RWPE1 (cell line): ENCODE measurements around the gene GDNF.
"Not testable (repeated sequence)": the region's sequence is repeated elsewhere in the genome, so short reads cannot be mapped to it uniquely, and the experiment has no call there.

Experiments
- CTCF ChIA-PET: fragments of 350-600 bp; sonication (Branson Sonifier 250); formaldehyde crosslinking; extraction: SDS; loops from one replicate; lab custom pipeline; 2021; lab: Yijun Ruan, JAX
- POLR2A ChIA-PET: fragments of 400-600 bp; formaldehyde crosslinking; extraction: SDS; loops from one replicate; lab custom pipeline; 2020; ENCODE audit warnings: antibody characterized with exemption; ENCODE audit not compliant: low non-redundant PET; lab: Yijun Ruan, JAX
- DNase-seq: peaks from one replicate; pipeline ENCODE4 v3.0.0; 2012; ENCODE audit warnings: low spot score
- H3K27ac ChIP-seq: fragments of 450-650 bp; 2 replicates; pipeline ENCODE4 v1.5.1; 2017
- TF ChIP-seq, protein P1 (sequence below): fragments of 450-650 bp; conservative IDR thresholded peaks from 2 replicates; pipeline ENCODE4 v1.5.1; 2017; ENCODE audit warnings: low read depth, mild to moderate bottlenecking

The GDNF gene

DNA sequence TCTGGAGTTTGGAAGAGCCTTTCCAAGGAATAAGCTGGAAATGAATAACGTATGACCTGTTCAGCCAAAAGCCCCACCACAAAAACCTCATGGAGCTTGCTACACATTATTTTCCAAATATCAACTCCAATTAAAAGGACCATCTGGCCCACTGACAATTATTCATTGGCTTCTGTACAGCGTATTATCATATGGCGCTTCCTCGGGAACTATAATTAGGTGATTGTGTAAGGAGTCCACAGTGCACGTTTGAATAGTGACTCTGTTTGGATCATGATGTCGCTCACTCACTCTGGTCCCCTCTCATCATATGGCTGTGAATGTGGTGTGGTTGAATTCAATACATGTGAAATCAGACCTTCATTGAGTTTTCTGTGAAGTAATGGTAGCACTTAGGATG lies 52.1 kb downstream of the GDNF start:
- TF ChIP-seq, protein P1, sequence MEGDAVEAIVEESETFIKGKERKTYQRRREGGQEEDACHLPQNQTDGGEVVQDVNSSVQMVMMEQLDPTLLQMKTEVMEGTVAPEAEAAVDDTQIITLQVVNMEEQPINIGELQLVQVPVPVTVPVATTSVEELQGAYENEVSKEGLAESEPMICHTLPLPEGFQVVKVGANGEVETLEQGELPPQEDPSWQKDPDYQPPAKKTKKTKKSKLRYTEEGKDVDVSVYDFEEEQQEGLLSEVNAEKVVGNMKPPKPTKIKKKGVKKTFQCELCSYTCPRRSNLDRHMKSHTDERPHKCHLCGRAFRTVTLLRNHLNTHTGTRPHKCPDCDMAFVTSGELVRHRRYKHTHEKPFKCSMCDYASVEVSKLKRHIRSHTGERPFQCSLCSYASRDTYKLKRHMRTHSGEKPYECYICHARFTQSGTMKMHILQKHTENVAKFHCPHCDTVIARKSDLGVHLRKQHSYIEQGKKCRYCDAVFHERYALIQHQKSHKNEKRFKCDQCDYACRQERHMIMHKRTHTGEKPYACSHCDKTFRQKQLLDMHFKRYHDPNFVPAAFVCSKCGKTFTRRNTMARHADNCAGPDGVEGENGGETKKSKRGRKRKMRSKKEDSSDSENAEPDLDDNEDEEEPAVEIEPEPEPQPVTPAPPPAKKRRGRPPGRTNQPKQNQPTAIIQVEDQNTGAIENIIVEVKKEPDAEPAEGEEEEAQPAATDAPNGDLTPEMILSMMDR: no peak
- ChIA-PET CTCF (no interaction called here), POLR2A (no interaction called here)
- no peak overlapping the region for H3K27ac ChIP-seq
- no peak for DNase-seq

DNA sequence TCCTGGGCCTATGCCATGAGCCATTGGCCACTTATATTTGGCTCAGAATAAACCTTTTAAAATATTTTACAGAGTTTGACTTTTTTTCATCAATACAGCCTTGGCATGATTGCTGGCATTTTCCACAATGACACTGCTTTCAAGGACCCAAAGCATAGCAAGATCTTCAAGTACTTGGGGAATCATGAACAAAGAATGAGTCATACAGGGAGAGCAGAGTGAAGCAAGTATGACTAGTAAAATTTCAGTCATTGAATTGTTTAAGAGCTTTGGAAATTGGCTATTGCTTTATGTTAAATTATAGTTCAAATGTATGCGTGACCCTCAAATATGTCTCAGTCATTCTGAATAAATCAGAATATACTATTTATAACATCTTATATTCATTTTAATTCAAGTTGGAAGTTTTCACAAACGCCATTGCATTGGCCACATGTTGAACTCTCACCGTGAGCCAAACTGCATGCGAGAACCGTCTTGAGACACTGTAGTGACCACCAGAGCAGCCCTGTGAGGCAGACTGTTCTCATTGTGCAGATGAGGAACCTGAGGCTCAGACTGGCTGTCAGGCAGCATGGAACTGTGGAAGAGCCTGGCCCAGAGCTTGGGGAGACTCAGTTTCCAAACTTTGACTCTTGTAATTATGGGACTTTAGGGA lies 52.9 kb downstream of the GDNF start:
- TF ChIP-seq, protein P1: no peak
- ChIA-PET CTCF (interaction anchor here (0.6 kb wide), 1 partner anchor 602 kb away, joined by 5 read pairs; no protein-coding TSS in a partner anchor), POLR2A (no interaction called here)
- no peak overlapping the region for H3K27ac ChIP-seq
- peak; percentile 50 for DNase-seq

DNA sequence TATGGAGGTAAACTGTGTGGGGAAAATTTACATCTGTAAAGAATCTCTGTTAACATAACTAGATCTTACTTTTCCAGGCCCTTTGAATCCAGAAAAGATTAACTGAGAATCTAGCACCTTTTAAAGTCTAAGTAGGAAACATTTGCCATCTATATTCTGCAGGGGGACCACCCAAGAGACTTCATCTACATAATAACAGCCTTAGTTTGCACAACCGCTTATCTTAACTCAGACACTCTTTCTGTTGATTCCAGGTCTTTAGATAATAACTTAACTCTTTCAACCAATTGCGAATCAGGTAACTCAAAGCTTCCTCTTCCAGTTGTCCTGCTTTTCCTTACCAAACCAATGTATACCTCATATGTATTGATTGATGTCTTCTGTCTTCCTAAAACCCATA lies 53.4 kb downstream of the GDNF start:
- ChIA-PET CTCF (no interaction called here), POLR2A (no interaction called here)
- TF ChIP-seq, protein P1: no peak
- DNase-seq: no peak
- H3K27ac ChIP-seq: no peak overlapping the region

DNA sequence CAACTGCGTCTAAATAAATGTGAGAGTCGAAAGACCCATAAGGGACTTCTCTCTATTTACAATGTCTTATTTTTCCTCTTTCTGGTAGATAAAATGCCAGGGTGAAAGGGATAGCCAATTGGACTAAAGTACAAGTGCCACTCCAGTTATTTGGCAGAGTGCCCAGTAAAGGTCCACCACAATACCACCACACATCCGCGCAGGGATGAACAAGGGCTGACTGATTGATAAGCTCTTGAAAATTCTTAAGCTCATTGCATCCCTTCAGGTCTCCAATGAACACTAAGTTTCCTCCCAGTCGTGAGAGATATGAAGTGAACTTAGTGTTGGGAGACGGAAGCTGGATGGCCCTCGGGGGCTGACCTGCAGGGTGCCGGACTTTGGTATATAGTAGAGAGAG lies 58.4 kb downstream of the GDNF start:
- POLR2A ChIA-PET, DNase-seq, H3K27ac ChIP-seq: not testable (repeated sequence)
- CTCF ChIA-PET: interaction anchor here (0.6 to 0.7 kb wide), 2 partner anchors 20 to 263 kb away, joined by 3 to 4 read pairs; no protein-coding TSS in a partner anchor

DNA sequence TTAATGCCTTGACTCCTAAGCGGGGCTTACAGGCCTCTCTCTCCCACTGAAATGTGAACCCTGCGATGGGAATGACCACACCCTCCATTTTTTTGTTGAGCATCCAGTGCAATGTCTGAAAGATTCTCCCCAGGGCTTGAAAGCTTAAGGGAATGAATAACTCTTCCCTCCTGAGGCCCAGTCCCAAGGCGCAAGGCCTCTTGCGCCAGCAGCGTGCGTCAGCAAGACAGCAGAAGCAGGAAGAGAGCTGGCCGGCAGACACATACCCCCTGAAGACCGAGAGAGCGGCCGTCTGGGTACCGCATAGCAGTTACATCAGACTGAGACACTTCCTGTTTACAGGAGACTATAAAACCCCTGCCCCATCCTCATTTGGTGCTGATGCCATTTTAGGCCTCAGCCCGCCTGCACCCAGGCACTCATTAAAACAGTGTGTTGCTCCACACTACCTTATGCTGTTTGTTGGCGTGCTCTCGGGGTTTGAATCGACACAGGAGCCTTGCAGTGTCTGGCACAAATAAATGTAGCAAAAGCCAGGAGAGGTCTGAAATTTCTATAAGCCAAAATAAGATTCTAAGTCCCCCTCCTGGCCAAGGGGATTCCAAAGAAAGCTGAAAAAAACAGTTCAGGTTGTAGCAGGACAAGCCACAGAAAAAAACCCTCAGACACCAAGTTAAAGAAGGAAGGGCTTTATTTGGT lies 62.3 kb downstream of the GDNF start:
- CTCF ChIA-PET: interaction anchor here (0.9 to 1.4 kb wide), 2 partner anchors 54 to 372 kb away, joined by 3 read pairs; no protein-coding TSS in a partner anchor
- DNase-seq: no peak
- no peak overlapping the region for H3K27ac ChIP-seq
- TF ChIP-seq, protein P1: no peak
- POLR2A ChIA-PET: no interaction called here

DNA sequence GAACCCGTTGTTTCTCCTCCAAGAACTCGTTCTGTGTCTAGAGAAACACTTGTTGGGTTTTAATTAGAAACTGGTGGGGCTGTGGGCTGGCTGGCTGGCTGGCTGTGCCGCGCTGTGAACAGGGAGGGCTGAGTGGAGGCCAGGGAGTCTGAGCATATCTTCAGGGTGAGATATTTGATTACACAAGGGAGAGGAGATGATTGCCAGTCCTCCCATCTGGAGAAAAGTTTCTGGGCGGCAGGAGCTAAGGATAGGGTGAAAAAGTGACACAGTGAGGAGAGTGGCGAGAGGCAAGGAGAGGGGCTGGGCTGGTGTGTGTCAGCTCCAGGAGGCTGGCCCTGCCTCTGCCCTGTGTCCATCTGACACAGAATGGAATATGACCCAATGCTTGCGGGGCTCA lies 63.0 kb downstream of the GDNF start:
- TF ChIP-seq, protein P1: no peak
- ChIA-PET CTCF (no interaction called here), POLR2A (no interaction called here)
- no peak overlapping the region for H3K27ac ChIP-seq
- DNase-seq: no peak

DNA sequence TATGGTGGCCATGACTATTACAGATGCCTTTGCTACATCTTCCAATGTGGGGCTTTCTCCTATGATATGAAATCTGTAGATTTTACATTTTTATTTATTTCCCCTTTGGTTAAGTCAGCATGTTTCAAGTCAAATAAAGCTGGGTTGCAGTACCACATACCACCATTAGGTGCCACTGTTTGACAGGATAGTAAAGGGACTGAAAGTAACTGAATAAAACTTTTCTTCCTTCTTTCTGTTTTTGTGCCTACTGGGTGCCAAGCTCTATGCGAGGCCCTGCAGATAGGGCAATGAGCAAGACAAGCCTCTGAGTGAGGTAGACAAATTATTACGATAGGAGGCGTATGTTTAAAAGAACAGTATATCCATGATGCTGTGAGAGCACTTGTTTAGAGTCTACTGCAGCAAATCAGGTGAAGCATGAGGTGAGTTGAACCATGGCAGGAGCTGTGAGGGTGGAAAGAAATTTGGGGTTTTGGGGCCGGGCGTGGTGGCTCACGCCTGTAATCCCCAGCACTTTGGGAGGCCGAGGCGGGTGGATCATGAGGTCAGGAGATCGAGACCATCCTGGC lies 64.8 kb downstream of the GDNF start:
- ChIA-PET CTCF (interaction anchor here (0.8 kb wide), 1 partner anchor 10 kb away, joined by 4 read pairs; no protein-coding TSS in a partner anchor), POLR2A (no interaction called here)
- TF ChIP-seq, protein P1: peak; percentile 53
- DNase-seq: no peak
- no peak overlapping the region for H3K27ac ChIP-seq
